Keratinocyte (primary cell): ENCODE results near the gene MYLIP.

Source experiments
- EZH2 ChIP-seq: IDR thresholded peaks from one replicate; pipeline ENCODE4 v1.6.1; 2012; ENCODE audit warnings: inconsistent platforms, mild to moderate bottlenecking, low read length, moderate library complexity
- TF ChIP-seq, protein P1 (sequence below), 3 experiments: IDR thresholded peaks in 1 of 3; conservative IDR thresholded peaks in 1 of 3; optimal IDR thresholded peaks in 1 of 3; 2 replicates in 2 of 3; 3 replicates in 1 of 3; pipeline versions ENCODE3 to v1.5.1; 2011; ENCODE audit warnings: low read length in 3 of 3, mild to moderate bottlenecking in 3 of 3, moderate library complexity in 2 of 3, control low read depth in 1 of 3, inconsistent platforms in 1 of 3; ENCODE audit not compliant: insufficient read depth in 2 of 3; ENCODE audit errors: extremely low read depth in 1 of 3

DNA sequence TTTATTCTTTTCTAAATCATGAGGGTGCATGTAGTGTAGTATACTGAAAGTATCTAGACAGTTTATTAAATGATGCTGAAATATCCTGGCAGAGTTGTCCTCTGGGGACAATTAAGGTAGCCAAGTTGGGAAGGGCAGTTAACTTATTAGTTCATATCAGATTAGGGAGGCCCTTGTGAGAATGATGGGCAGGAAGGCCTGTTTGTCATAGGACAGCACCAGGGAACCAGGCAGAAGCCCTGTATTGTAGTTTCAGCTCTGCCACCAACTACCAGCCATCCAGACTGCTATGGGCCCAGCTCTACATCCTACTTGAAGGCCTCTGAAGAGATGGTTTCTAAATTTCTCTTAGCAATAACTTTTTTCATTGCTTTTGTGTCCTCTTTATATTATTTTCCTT, 4.0 kb downstream of the MYLIP start:
- TF ChIP-seq, protein P1, sequence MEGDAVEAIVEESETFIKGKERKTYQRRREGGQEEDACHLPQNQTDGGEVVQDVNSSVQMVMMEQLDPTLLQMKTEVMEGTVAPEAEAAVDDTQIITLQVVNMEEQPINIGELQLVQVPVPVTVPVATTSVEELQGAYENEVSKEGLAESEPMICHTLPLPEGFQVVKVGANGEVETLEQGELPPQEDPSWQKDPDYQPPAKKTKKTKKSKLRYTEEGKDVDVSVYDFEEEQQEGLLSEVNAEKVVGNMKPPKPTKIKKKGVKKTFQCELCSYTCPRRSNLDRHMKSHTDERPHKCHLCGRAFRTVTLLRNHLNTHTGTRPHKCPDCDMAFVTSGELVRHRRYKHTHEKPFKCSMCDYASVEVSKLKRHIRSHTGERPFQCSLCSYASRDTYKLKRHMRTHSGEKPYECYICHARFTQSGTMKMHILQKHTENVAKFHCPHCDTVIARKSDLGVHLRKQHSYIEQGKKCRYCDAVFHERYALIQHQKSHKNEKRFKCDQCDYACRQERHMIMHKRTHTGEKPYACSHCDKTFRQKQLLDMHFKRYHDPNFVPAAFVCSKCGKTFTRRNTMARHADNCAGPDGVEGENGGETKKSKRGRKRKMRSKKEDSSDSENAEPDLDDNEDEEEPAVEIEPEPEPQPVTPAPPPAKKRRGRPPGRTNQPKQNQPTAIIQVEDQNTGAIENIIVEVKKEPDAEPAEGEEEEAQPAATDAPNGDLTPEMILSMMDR (optimal IDR thresholded peaks at IDR 0.05 in 1 of 3, IDR thresholded peaks at IDR 0.05 in 1 of 3, conservative IDR thresholded peaks at IDR 0.05 in 1 of 3; ENCODE audit: extremely low read depth in 1 of 3, insufficient read depth in 2 of 3, low read length in 3 of 3) = no peak
- no peak for TF ChIP-seq EZH2
